GM06990 (cell line): ENCODE measurements around the gene TRUB2.

ENCODE experiments used
- DNase-seq: peaks from one replicate; pipeline ENCODE4 v3.0.0-alpha.2; 2011; ENCODE audit not compliant: insufficient read length; ENCODE audit errors: extremely low read depth
- H3K27me3 ChIP-seq: replicated peaks from 2 replicates; pipeline ENCODE4 v1.6.0; 2011; ENCODE audit warnings: low read length; ENCODE audit not compliant: control insufficient read depth, insufficient read depth
- H3K36me3 ChIP-seq: 2 replicates; pipeline ENCODE4 v1.5.1; 2011; ENCODE audit warnings: low read length; ENCODE audit not compliant: control insufficient read depth, insufficient read depth
- H3K4me3 ChIP-seq: replicated peaks from 2 replicates; pipeline ENCODE4 v1.5.1; 2011; ENCODE audit warnings: low read depth, mild to moderate bottlenecking, control low read depth, low read length
- TF ChIP-seq, protein P1 (sequence below): IDR thresholded peaks from 2 replicates; pipeline ENCODE4 v1.5.1; 2011; ENCODE audit warnings: low read length, control low read depth, mild to moderate bottlenecking, inconsistent platforms; ENCODE audit not compliant: insufficient read depth, poor library complexity, severe bottlenecking

Gene TRUB2

DNA sequence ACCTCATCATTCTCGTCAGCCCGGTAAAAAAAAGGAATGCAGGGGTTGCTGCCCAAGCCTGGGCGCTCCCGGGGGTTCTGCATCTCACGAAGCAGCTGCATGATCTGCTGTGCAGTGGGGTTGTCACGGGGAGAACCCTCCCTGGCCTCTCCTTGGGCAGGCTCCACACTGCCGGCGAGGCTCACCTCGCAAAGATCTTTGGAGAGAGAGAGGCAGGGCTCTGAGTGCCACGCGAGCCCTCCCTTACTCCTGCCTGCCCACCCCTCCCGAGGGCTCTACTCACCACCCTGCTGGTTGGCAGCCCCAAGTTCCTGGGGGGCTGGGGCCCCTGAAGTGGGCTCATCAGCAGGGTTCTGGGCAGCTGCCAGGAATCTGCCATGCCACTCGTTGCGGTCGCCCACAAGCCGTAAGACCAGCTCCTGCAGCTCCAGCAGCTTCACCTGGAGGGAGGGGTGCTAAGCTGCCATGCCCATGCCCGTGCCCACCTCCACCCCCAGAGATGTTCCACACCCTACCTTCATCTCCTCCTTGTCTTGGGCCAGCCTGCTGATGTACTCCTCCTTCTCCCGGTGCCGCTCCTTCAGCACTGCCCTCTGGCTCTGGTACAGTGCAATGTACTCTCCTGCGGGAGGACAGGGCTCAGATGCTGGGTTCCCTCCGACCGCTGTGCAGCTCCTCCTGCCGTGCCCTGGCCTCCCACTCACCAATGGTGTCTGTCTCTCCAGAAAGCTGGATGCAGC is 65.0 kb downstream of the TRUB2 start:
- no peak overlapping the region for H3K4me3 ChIP-seq
- DNase-seq: no peak
- TF ChIP-seq, protein P1, sequence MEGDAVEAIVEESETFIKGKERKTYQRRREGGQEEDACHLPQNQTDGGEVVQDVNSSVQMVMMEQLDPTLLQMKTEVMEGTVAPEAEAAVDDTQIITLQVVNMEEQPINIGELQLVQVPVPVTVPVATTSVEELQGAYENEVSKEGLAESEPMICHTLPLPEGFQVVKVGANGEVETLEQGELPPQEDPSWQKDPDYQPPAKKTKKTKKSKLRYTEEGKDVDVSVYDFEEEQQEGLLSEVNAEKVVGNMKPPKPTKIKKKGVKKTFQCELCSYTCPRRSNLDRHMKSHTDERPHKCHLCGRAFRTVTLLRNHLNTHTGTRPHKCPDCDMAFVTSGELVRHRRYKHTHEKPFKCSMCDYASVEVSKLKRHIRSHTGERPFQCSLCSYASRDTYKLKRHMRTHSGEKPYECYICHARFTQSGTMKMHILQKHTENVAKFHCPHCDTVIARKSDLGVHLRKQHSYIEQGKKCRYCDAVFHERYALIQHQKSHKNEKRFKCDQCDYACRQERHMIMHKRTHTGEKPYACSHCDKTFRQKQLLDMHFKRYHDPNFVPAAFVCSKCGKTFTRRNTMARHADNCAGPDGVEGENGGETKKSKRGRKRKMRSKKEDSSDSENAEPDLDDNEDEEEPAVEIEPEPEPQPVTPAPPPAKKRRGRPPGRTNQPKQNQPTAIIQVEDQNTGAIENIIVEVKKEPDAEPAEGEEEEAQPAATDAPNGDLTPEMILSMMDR: no peak
- H3K27me3 ChIP-seq: peaks cover 1% of the 10 kb centered on the region; the same call in 1 of the 2 replicates
- H3K36me3 ChIP-seq: peaks cover 26% of the 10 kb centered on the region
